ENCODE measurements around the gene CNOT8. TPM values are rescaled to one million over a fixed set of nuclear protein-coding genes. Genes with fewer than 3 reads are reported as not detected.
"Not testable (repeated sequence)": the region's sequence is repeated elsewhere in the genome, so short reads cannot be mapped to it uniquely, and the experiment has no call there.

Gene CNOT8
- total RNA-seq, 5 donors from 2014 or later (not counting 1 experiment from before 2014, with no cell fraction given), result 85.9 to 113 (median 100) TPM

DNA sequence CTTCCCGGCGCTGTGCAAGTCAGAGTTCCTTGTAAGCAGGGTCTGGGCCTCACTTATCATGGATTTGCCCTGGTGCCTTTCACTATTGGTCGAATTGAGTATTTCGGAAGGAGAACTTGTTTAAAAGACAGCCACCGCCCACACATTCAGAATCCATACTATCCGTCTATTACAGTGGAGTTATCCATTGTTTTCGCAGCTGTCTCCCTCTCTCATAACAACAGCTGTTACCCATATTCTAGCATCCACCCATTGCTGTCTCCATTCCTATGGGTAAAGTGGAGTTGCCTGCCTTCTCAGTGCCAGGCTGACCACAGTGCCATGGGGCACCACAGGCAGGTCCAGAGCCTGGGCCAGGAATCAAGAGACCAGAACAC is 28.2 kb upstream of the CNOT8 start:
- H3K4me1 Mint-ChIP-seq, result peaks cover 37 to 59% (median 52%) of the 10 kb centered on the region in 3 donors
- ChIA-PET CTCF (interaction anchor here in 1 of 2 donors (0.6 kb wide), 1 partner anchor 101 kb away, joined by 3 read pairs; no protein-coding TSS in a partner anchor), POLR2A (no interaction called here)
- peak overlapping the region in 2 of 3 donors; percentile 31 to 68 for H3K4me3 Mint-ChIP-seq
- H3K27ac ChIP-seq (ENCODE audit: low read length), result peak overlapping the region; percentile 70
- peak overlapping the region in 1 of 2 donors; percentile 48 for H3K4me3 ChIP-seq (ENCODE audit: control insufficient read depth in 1 of 2, extremely low read depth in 1 of 2, low read length in 1 of 2)
- peaks cover 5% of the 10 kb centered on the region for H3K36me3 Mint-ChIP-seq
- WGBS (ENCODE audit: insufficient coverage), result 38% methylated on average over 2 of the region's 7 CpGs
- H3K4me1 ChIP-seq (ENCODE audit: control insufficient read depth in 1 of 2, extremely low read depth in 1 of 2, insufficient read depth in 2 of 2, low read length in 2 of 2), result peaks cover 30 to 32% of the 10 kb centered on the region in 2 experiments
- DNase-seq (peak in 1 of 35 experiments; percentile 6), ATAC-seq (replicated peaks in 1 of 4) (no peak)
- H3K9me3 Mint-ChIP-seq, result no peaks in the 10 kb centered on the region
- no peaks in the 10 kb centered on the region for H3K36me3 ChIP-seq (ENCODE audit: control insufficient read depth in 2 of 2, extremely low read depth in 1 of 2, insufficient read depth in 1 of 2, low read length in 1 of 2)
- H3K27ac Mint-ChIP-seq, result peak overlapping the region; percentile 91 to 94
- no peaks in the 10 kb centered on the region for H3K27me3 ChIP-seq (replicated peaks in 1 of 2; ENCODE audit: control insufficient read depth in 2 of 2, extremely low read depth in 1 of 2, insufficient read depth in 2 of 2, low read length in 1 of 2)
- H3K27me3 Mint-ChIP-seq, result no peaks in the 10 kb centered on the region
- no peaks in the 10 kb centered on the region for H3K9me3 ChIP-seq

DNA sequence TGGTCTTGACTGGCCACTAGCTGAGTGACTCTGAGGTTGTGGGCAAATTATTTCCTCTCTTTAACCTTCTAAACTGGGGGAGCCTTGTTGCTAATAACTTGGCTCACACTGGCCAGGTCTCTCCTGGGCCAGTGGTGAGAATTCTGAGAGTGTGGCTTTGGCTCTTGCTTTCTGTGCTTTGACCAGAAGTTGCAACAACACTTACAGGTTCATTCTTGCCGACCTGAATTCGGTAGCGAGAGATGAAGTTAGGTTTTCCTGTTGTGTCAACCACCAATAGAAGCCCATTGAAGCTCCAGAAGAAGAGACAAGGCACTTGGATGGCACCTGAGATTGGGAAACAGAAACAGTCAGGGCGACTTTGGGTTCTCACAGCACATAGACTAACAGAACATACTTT is 27.8 kb upstream of the CNOT8 start:
- Histone ChIP-seq H3K4me3 (ENCODE audit: control insufficient read depth in 1 of 2, extremely low read depth in 1 of 2, low read length in 1 of 2) (no peak overlapping the region), H3K27me3 (replicated peaks in 1 of 2; ENCODE audit: control insufficient read depth in 2 of 2, extremely low read depth in 1 of 2, insufficient read depth in 2 of 2, low read length in 1 of 2) (no peaks in the 10 kb centered on the region), H3K36me3 (ENCODE audit: control insufficient read depth in 2 of 2, extremely low read depth in 1 of 2, insufficient read depth in 1 of 2, low read length in 1 of 2) (no peaks in the 10 kb centered on the region), H3K4me1 (ENCODE audit: control insufficient read depth in 1 of 2, extremely low read depth in 1 of 2, insufficient read depth in 2 of 2, low read length in 2 of 2) (peaks cover 30 to 32% of the 10 kb centered on the region in 2 experiments), H3K27ac (ENCODE audit: low read length) (peak overlapping the region; percentile 1), H3K9me3 (no peaks in the 10 kb centered on the region)
- WGBS (ENCODE audit: insufficient coverage), result no CpG with 5 or more reads among the region's 4 CpGs
- ATAC-seq (replicated peaks in 1 of 4), result no peak
- POLR2A ChIA-PET, result no interaction called here
- Mint-ChIP-seq H3K36me3 (peaks cover 4% of the 10 kb centered on the region), H3K9me3 (no peaks in the 10 kb centered on the region), H3K4me3 (peak overlapping the region in 1 of 3 donors; percentile 68), H3K4me1 (peaks cover 37 to 57% (median 51%) of the 10 kb centered on the region in 3 donors), H3K27me3 (no peaks in the 10 kb centered on the region), H3K27ac (peak overlapping the region; percentile 91 to 94)
- no peak for DNase-seq
- CTCF ChIA-PET, result no interaction called here

DNA sequence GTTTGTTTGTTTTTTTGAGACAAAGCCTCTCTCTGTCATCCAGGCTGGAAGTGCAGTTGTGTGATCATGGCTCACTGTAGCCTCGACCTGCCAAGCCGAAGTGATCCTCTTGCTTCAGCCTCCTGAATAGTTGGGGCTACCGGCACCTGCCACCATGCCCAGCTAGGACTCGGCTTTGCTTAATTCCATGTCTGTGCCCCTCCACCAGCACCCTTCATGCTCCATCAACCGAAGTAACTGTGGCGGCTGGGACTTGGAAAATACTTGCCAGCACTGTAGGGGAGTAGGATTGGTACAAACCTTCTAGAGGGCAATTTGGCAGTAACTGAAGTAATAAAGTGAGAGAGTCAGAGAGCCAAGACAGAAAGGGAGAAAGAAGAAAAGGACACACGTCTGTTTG is 27.0 kb upstream of the CNOT8 start:
- Mint-ChIP-seq H3K27me3 (no peaks in the 10 kb centered on the region), H3K27ac (peak overlapping the region; percentile 91 to 94), H3K9me3 (no peaks in the 10 kb centered on the region), H3K4me3 (no peak overlapping the region), H3K4me1 (peaks cover 35 to 50% (median 47%) of the 10 kb centered on the region in 3 donors), H3K36me3 (no peaks in the 10 kb centered on the region)
- 100% methylated on average over 2 of the region's 7 CpGs for WGBS (ENCODE audit: insufficient coverage)
- Histone ChIP-seq H3K4me1 (ENCODE audit: control insufficient read depth in 1 of 2, extremely low read depth in 1 of 2, insufficient read depth in 2 of 2, low read length in 2 of 2) (peaks cover 30 to 32% of the 10 kb centered on the region in 2 experiments), H3K27ac (ENCODE audit: low read length) (no peak overlapping the region), H3K9me3 (no peaks in the 10 kb centered on the region), H3K36me3 (ENCODE audit: control insufficient read depth in 2 of 2, extremely low read depth in 1 of 2, insufficient read depth in 1 of 2, low read length in 1 of 2) (no peaks in the 10 kb centered on the region), H3K4me3 (ENCODE audit: control insufficient read depth in 1 of 2, extremely low read depth in 1 of 2, low read length in 1 of 2) (no peak overlapping the region), H3K27me3 (replicated peaks in 1 of 2; ENCODE audit: control insufficient read depth in 2 of 2, extremely low read depth in 1 of 2, insufficient read depth in 2 of 2, low read length in 1 of 2) (no peaks in the 10 kb centered on the region)
- ChIA-PET CTCF (no interaction called here), POLR2A (no interaction called here)
- ATAC-seq (replicated peaks in 1 of 4) (no peak), DNase-seq (no peak)

DNA sequence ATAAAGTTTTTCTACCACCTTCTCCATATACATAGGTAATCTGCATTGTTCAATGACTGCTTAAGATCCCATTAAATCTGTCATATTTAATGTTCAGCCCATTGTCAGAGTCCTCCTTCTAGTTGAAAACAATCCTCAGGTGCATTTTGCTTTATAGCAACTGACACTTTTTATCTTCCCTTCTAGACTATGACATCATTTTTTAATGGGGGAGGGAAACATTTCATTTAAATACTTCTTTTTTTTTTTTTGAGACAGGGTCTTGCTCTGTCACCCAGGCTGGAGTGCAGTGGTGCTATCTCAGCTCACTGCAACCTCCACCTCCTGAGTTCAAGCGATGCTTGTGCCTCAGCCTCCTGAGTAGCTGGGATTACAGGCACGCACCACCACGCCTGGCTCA is 25.6 kb upstream of the CNOT8 start:
- CTCF ChIA-PET; H3K27ac ChIP-seq (ENCODE audit: low read length); ATAC-seq (replicated peaks in 1 of 4); POLR2A ChIA-PET; DNase-seq; H3K4me3 ChIP-seq (ENCODE audit: control insufficient read depth in 1 of 2, extremely low read depth in 1 of 2, low read length in 1 of 2); H3K9me3 Mint-ChIP-seq; H3K27me3 Mint-ChIP-seq; H3K27me3 ChIP-seq (replicated peaks in 1 of 2; ENCODE audit: control insufficient read depth in 2 of 2, extremely low read depth in 1 of 2, insufficient read depth in 2 of 2, low read length in 1 of 2); H3K36me3 ChIP-seq (ENCODE audit: control insufficient read depth in 2 of 2, extremely low read depth in 1 of 2, insufficient read depth in 1 of 2, low read length in 1 of 2); H3K4me3 Mint-ChIP-seq; H3K9me3 ChIP-seq; H3K36me3 Mint-ChIP-seq: not testable (repeated sequence)
- Mint-ChIP-seq H3K27ac (peak overlapping the region in 1 of 2 donors; percentile 24), H3K4me1 (peaks cover 34 to 45% (median 38%) of the 10 kb centered on the region in 3 donors)
- 100% methylated on average over 3 of the region's 3 CpGs for WGBS (ENCODE audit: insufficient coverage)
- peaks cover 26 to 31% of the 10 kb centered on the region in 2 experiments for H3K4me1 ChIP-seq (ENCODE audit: control insufficient read depth in 1 of 2, extremely low read depth in 1 of 2, insufficient read depth in 2 of 2, low read length in 2 of 2)

DNA sequence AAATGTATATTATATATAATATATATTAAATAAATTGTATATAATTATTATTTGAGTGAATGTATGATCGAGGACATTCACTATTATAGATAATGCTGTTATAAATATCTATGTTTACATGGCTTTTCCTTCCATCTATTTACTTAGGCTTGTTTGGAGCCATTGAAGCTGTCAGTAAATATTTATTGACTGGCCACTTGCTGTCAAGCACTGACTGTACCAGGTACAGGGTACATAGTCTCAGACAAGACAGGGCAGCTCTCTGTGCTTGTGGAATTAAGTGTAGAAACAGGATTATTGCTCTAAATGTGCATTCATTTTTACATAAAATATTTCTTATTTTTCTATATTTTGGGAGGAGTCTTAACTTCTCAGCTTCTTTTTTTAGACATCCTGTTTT is 24.4 kb upstream of the CNOT8 start:
- Mint-ChIP-seq H3K36me3 (no peaks in the 10 kb centered on the region), H3K4me3 (no peak overlapping the region), H3K9me3 (no peaks in the 10 kb centered on the region), H3K27ac (no peak overlapping the region), H3K4me1 (peaks cover 23 to 33% (median 27%) of the 10 kb centered on the region in 3 donors), H3K27me3 (no peaks in the 10 kb centered on the region)
- ATAC-seq (replicated peaks in 1 of 4) (no peak), DNase-seq (no peak)
- Histone ChIP-seq H3K27me3 (replicated peaks in 1 of 2; ENCODE audit: control insufficient read depth in 2 of 2, extremely low read depth in 1 of 2, insufficient read depth in 2 of 2, low read length in 1 of 2) (no peaks in the 10 kb centered on the region), H3K4me1 (ENCODE audit: control insufficient read depth in 1 of 2, extremely low read depth in 1 of 2, insufficient read depth in 2 of 2, low read length in 2 of 2) (peaks cover 19 to 21% of the 10 kb centered on the region in 2 experiments), H3K4me3 (ENCODE audit: control insufficient read depth in 1 of 2, extremely low read depth in 1 of 2, low read length in 1 of 2) (no peak overlapping the region), H3K9me3 (no peaks in the 10 kb centered on the region), H3K36me3 (ENCODE audit: control insufficient read depth in 2 of 2, extremely low read depth in 1 of 2, insufficient read depth in 1 of 2, low read length in 1 of 2) (no peaks in the 10 kb centered on the region), H3K27ac (ENCODE audit: low read length) (no peak overlapping the region)
- no CpG with 5 or more reads among the region's 1 CpG for WGBS (ENCODE audit: insufficient coverage)
- ChIA-PET POLR2A (no interaction called here), CTCF (no interaction called here)

- not testable (repeated sequence) for H3K36me3 ChIP-seq (ENCODE audit: control insufficient read depth in 2 of 2, extremely low read depth in 1 of 2, insufficient read depth in 1 of 2, low read length in 1 of 2); H3K36me3 Mint-ChIP-seq; H3K4me3 Mint-ChIP-seq; H3K27me3 Mint-ChIP-seq; H3K27me3 ChIP-seq (replicated peaks in 1 of 2; ENCODE audit: control insufficient read depth in 2 of 2, extremely low read depth in 1 of 2, insufficient read depth in 2 of 2, low read length in 1 of 2); H3K4me1 ChIP-seq (ENCODE audit: control insufficient read depth in 1 of 2, extremely low read depth in 1 of 2, insufficient read depth in 2 of 2, low read length in 2 of 2); ATAC-seq (replicated peaks in 1 of 4); DNase-seq; H3K9me3 ChIP-seq; H3K27ac ChIP-seq (ENCODE audit: low read length); H3K4me3 ChIP-seq (ENCODE audit: control insufficient read depth in 1 of 2, extremely low read depth in 1 of 2, low read length in 1 of 2); H3K27ac Mint-ChIP-seq; H3K9me3 Mint-ChIP-seq
- H3K4me1 Mint-ChIP-seq, result peaks cover 7 to 17% (median 11%) of the 10 kb centered on the region in 3 donors
- no CpG with 5 or more reads among the region's 9 CpGs for WGBS (ENCODE audit: insufficient coverage)
- CTCF ChIA-PET, result interaction anchor here in 1 of 2 donors (0.7 kb wide), 1 partner anchor 98 kb away, joined by 7 read pairs; no protein-coding TSS in a partner anchor
- POLR2A ChIA-PET, result interaction anchor here in 1 of 2 donors (0.6 kb wide), 1 partner anchor 14 kb away, joined by 3 read pairs; no protein-coding TSS in a partner anchor
Measured at GRCh38 chr5:154835701-154836052, 22.8 kb upstream of the CNOT8 start.
